HEK293 (cell line): ENCODE measurements around the gene PRPF8.

Experiments
- CTCF ChIA-PET: fragments of 350-600 bp; formaldehyde crosslinking; extraction: SDS; loops from one replicate; lab custom pipeline; 2021; ENCODE audit warnings: antibody characterized with exemption; lab: Yijun Ruan, JAX
- POLR2A ChIA-PET: fragments of 300-600 bp; formaldehyde crosslinking; extraction: SDS; loops from one replicate; lab custom pipeline; 2020; ENCODE audit warnings: antibody characterized with exemption, inconsistent platforms; lab: Yijun Ruan, JAX
- H3K27ac ChIP-seq: fragments of 200-500 bp; sonication (Bioruptor generic); 2 replicates; pipeline ENCODE4 v1.5.1; 2014; ENCODE audit warnings: low read depth, low read length, control low read depth, inconsistent platforms; ENCODE audit errors: extremely low read depth
- H3K36me3 ChIP-seq, 2 experiments: fragments of 200-500 bp in 1 of 2; sonication (Bioruptor generic) in 1 of 2; 1 replicate in 1 of 2; 2 replicates in 1 of 2; pipeline ENCODE4 v1.5.1; 2014 to 2017; ENCODE audit warnings: inconsistent platforms in 2 of 2, low read length in 2 of 2; ENCODE audit not compliant: control insufficient read depth in 2 of 2, insufficient read depth in 1 of 2
- H3K4me1 ChIP-seq: fragments of 200-500 bp; sonication (Bioruptor generic); 2 replicates; pipeline ENCODE4 v1.5.1; 2014; ENCODE audit warnings: mild to moderate bottlenecking, low read length, inconsistent platforms; ENCODE audit not compliant: control insufficient read depth, insufficient read depth
- H3K4me3 ChIP-seq: 2 replicates; pipeline ENCODE4 v1.5.1; 2011; ENCODE audit warnings: low read depth, mild to moderate bottlenecking, control low read depth, low read length, moderate library complexity
- H3K9me3 ChIP-seq: fragments of 200-500 bp; sonication (Bioruptor generic); 2 replicates; pipeline ENCODE4 v1.5.1; 2014; ENCODE audit warnings: low read depth, low read length, inconsistent platforms; ENCODE audit not compliant: control insufficient read depth, insufficient read depth
- ELK4 ChIP-seq: IDR thresholded peaks from 2 replicates; pipeline ENCODE4 v1.6.1; 2011; ENCODE audit warnings: mild to moderate bottlenecking, low read depth, low read length, borderline replicate concordance
- FEZF1 ChIP-seq: fragments of 450-650 bp; formaldehyde crosslinking; IDR thresholded peaks from 2 replicates; pipeline ENCODE4 v1.5.1; 2016; ENCODE audit warnings: missing biosample characterization, missing genetic modification characterization
- GLIS1 ChIP-seq: fragments of 450-650 bp; formaldehyde crosslinking; IDR thresholded peaks from 2 replicates; pipeline ENCODE4 v1.5.1; 2016; ENCODE audit warnings: missing biosample characterization, missing genetic modification characterization
- KLF10 ChIP-seq: fragments of 450-650 bp; IDR thresholded peaks from 2 replicates; pipeline ENCODE4 v1.5.1; 2018; ENCODE audit warnings: missing biosample characterization, mild to moderate bottlenecking, missing genetic modification characterization
- KLF8 ChIP-seq: fragments of 450-650 bp; formaldehyde crosslinking; IDR thresholded peaks from 2 replicates; pipeline ENCODE4 v1.5.1; 2016; ENCODE audit warnings: missing biosample characterization, missing genetic modification characterization
- KLF9 ChIP-seq: fragments of 450-650 bp; formaldehyde crosslinking; IDR thresholded peaks from 2 replicates; pipeline ENCODE4 v1.5.1; 2016; ENCODE audit warnings: missing biosample characterization, missing genetic modification characterization, low read depth
- OVOL3 ChIP-seq: fragments of 450-650 bp; formaldehyde crosslinking; IDR thresholded peaks from 2 replicates; pipeline ENCODE4 v1.5.1; 2016; ENCODE audit warnings: missing biosample characterization, missing genetic modification characterization
- REST ChIP-seq: fragments of 450-650 bp; formaldehyde crosslinking; IDR thresholded peaks from 2 replicates; pipeline ENCODE4 v1.5.1; 2016; ENCODE audit warnings: missing biosample characterization, missing genetic modification characterization
- SCRT1 ChIP-seq: fragments of 450-650 bp; formaldehyde crosslinking; IDR thresholded peaks from 2 replicates; pipeline ENCODE4 v1.5.1; 2016; ENCODE audit warnings: missing biosample characterization, missing genetic modification characterization, borderline replicate concordance
- WT1 ChIP-seq: fragments of 450-650 bp; formaldehyde crosslinking; IDR thresholded peaks from 2 replicates; pipeline ENCODE4 v1.5.1; 2016; ENCODE audit warnings: missing biosample characterization, missing genetic modification characterization
- ZBTB21 ChIP-seq: fragments of 450-650 bp; formaldehyde crosslinking; IDR thresholded peaks from 2 replicates; pipeline ENCODE4 v1.5.1; 2017; ENCODE audit warnings: missing biosample characterization, missing genetic modification characterization
- ZBTB7A ChIP-seq: fragments of 450-650 bp; formaldehyde crosslinking; IDR thresholded peaks from 2 replicates; pipeline ENCODE4 v1.5.1; 2016; ENCODE audit warnings: low read depth, missing biosample characterization, missing genetic modification characterization
- ZBTB8A ChIP-seq: fragments of 450-650 bp; formaldehyde crosslinking; IDR thresholded peaks from 2 replicates; pipeline ENCODE4 v1.5.1; 2016; ENCODE audit warnings: missing biosample characterization, missing genetic modification characterization
- ZEB2 ChIP-seq: fragments of 450-650 bp; formaldehyde crosslinking; IDR thresholded peaks from 2 replicates; pipeline ENCODE4 v1.5.1; 2016; ENCODE audit warnings: missing biosample characterization, missing genetic modification characterization
- ZFHX2 ChIP-seq: fragments of 450-650 bp; formaldehyde crosslinking; conservative IDR thresholded peaks from 2 replicates; pipeline ENCODE4 v1.5.1; 2016; ENCODE audit warnings: missing biosample characterization, missing genetic modification characterization
- ZNF10 ChIP-seq: fragments of 450-650 bp; formaldehyde crosslinking; IDR thresholded peaks from 2 replicates; pipeline ENCODE4 v1.5.1; 2017; ENCODE audit warnings: missing biosample characterization, missing genetic modification characterization
- ZNF121 ChIP-seq: fragments of 450-650 bp; formaldehyde crosslinking; IDR thresholded peaks from 2 replicates; pipeline ENCODE4 v1.5.1; 2016; ENCODE audit warnings: missing biosample characterization, missing genetic modification characterization
- ZNF174 ChIP-seq: fragments of 450-650 bp; formaldehyde crosslinking; IDR thresholded peaks from 2 replicates; pipeline ENCODE4 v1.5.0; 2017; ENCODE audit warnings: missing biosample characterization, mild to moderate bottlenecking, missing genetic modification characterization
- ZNF311 ChIP-seq: fragments of 450-650 bp; formaldehyde crosslinking; IDR thresholded peaks from 2 replicates; pipeline ENCODE4 v1.5.1; 2017; ENCODE audit warnings: missing biosample characterization, missing genetic modification characterization, borderline replicate concordance
- ZNF391 ChIP-seq: fragments of 450-650 bp; formaldehyde crosslinking; IDR thresholded peaks from 2 replicates; pipeline ENCODE4 v1.5.1; 2016; ENCODE audit warnings: low read depth, missing biosample characterization, missing genetic modification characterization, borderline replicate concordance
- ZSCAN30 ChIP-seq: fragments of 450-650 bp; IDR thresholded peaks from 2 replicates; pipeline ENCODE4 v1.5.1; 2018; ENCODE audit warnings: missing biosample characterization, mild to moderate bottlenecking, missing genetic modification characterization, moderate library complexity
- ZXDB ChIP-seq: fragments of 450-650 bp; formaldehyde crosslinking; IDR thresholded peaks from 2 replicates; pipeline ENCODE4 v1.5.1; 2016; ENCODE audit warnings: missing biosample characterization, missing genetic modification characterization
- TF ChIP-seq, protein P1 (sequence below): fragments of 450-650 bp; formaldehyde crosslinking; IDR thresholded peaks from 2 replicates; pipeline ENCODE4 v1.5.1; 2017; ENCODE audit warnings: missing biosample characterization, mild to moderate bottlenecking, missing genetic modification characterization, moderate library complexity
- TF ChIP-seq, protein P2 (sequence below): fragments of 450-650 bp; formaldehyde crosslinking; IDR thresholded peaks from 2 replicates; pipeline ENCODE4 v1.5.1; 2016; ENCODE audit warnings: missing biosample characterization, missing genetic modification characterization, borderline replicate concordance

The PRPF8 gene

DNA sequence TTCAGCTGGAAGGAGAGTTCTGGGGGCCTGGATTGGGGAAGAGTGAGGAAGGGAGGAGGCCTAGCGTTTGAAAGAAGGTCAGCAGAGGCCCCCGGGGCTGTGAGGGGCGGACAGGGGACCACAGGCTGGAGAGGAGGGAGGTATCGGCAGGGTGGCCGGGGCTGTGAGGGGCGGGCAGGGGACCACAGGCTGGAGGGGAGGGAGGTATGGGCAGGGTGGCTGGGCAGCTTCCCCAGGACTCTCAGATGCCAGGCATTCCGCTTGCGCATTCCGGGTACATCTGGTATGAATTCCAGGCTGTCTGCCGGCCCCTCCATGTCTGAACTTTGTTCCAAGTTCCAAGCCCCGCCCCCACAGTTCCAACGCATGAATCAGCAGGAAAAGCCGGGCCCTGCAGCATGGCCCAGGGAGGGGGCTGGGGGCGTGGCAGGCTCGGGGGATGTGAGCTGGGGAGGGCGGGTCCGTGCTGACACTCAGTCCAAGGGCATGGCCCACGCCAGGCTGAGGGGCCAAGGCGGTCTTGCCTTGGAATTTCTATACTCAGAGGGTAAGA is 29.8 kb upstream of the PRPF8 start (continued):
- TF ChIP-seq ZBTB21 (tag by site-specific recombination) (no peak), ZFHX2 (peak; percentile 39), ZNF391 (tag by site-specific recombination) (no peak), ZNF174 (tag by site-specific recombination) (no peak), ZNF311 (tag by site-specific recombination) (no peak), REST (tag by site-specific recombination) (no peak), ZXDB (tag by site-specific recombination) (peak; percentile 33; the same call in 1 of the 2 replicates), KLF9 (tag by site-specific recombination) (peak; percentile 96), FEZF1 (no peak), ELK4 (no peak), ZEB2 (tag by site-specific recombination) (no peak), ZNF121 (tag by site-specific recombination) (peak; percentile 97), SCRT1 (no peak), OVOL3 (tag by site-specific recombination) (no peak), ZBTB7A (tag by site-specific recombination) (peak; percentile 30; the same call in 1 of the 2 replicates), ZSCAN30 (tag by site-specific recombination) (no peak), ZNF10 (tag by site-specific recombination) (no peak), ZBTB8A (tag by site-specific recombination) (peak; percentile 67), KLF8 (tag by site-specific recombination) (peak; percentile 46; the same call in 1 of the 2 replicates), KLF10 (peak; percentile 98), WT1 (tag by site-specific recombination) (no peak)
- TF ChIP-seq, protein P1, sequence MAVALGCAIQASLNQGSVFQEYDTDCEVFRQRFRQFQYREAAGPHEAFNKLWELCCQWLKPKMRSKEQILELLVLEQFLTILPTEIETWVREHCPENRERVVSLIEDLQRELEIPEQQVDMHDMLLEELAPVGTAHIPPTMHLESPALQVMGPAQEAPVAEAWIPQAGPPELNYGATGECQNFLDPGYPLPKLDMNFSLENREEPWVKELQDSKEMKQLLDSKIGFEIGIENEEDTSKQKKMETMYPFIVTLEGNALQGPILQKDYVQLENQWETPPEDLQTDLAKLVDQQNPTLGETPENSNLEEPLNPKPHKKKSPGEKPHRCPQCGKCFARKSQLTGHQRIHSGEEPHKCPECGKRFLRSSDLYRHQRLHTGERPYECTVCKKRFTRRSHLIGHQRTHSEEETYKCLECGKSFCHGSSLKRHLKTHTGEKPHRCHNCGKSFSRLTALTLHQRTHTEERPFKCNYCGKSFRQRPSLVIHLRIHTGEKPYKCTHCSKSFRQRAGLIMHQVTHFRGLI (tag by site-specific recombination) = peak; percentile 59
- TF ChIP-seq, all 188 proteins: peak for 24

DNA sequence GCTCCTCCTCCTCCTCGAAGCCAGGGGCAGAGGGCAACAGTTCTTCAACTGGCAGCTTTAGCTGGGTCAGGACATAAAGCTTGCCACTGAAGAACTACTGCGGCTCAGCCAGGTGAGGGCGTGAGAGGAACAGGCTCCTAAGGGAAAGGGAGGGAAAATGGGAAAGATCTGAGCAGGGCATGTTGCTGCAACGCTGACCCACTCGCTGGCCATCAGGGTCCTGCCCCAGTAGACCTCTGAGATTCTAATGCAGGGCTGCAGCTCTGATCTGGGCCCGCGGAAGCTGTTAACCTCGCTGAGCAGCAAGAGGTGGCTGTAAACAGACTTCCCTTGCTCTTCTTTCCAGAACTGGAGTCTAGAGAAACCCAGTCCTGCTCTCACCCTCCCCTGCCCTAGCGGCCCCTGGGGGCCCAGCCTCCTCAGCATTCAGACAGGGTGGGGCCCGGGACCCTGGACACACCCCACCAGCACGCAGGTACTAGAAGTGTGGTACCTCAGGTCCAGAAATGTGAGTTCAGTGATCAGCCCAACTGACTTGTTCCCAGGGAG is 29.3 kb upstream of the PRPF8 start:
- peak overlapping the region; percentile 80; the same call in 1 of the 2 replicates for H3K27ac ChIP-seq
- H3K4me3 ChIP-seq = peak overlapping the region; percentile 86
- peaks cover 18% of the 10 kb centered on the region for H3K4me1 ChIP-seq
- ChIA-PET POLR2A (interaction anchor here (0.6 to 4.6 kb wide), 10 partner anchors 10 to 577 kb away, joined by 3 to 45 read pairs (median 4); partner anchors contain the start of genes PRPF8, RPA1, SMYD4 and WDR81), CTCF (interaction anchor here (0.6 to 5.1 kb wide), 26 partner anchors 9 to 531 kb away, joined by 3 to 44 read pairs (median 4); partner anchors contain the start of genes OVCA2, PRPF8, RILP and WDR81)
- no peaks in the 10 kb centered on the region for H3K9me3 ChIP-seq
- peaks cover 0 to 23% of the 10 kb centered on the region in 2 experiments; a peak in 1 of 3 replicates for H3K36me3 ChIP-seq
- TF ChIP-seq GLIS1 (tag by site-specific recombination) = peak; percentile 12; the same call in 1 of the 2 replicates
- TF ChIP-seq, protein P2, sequence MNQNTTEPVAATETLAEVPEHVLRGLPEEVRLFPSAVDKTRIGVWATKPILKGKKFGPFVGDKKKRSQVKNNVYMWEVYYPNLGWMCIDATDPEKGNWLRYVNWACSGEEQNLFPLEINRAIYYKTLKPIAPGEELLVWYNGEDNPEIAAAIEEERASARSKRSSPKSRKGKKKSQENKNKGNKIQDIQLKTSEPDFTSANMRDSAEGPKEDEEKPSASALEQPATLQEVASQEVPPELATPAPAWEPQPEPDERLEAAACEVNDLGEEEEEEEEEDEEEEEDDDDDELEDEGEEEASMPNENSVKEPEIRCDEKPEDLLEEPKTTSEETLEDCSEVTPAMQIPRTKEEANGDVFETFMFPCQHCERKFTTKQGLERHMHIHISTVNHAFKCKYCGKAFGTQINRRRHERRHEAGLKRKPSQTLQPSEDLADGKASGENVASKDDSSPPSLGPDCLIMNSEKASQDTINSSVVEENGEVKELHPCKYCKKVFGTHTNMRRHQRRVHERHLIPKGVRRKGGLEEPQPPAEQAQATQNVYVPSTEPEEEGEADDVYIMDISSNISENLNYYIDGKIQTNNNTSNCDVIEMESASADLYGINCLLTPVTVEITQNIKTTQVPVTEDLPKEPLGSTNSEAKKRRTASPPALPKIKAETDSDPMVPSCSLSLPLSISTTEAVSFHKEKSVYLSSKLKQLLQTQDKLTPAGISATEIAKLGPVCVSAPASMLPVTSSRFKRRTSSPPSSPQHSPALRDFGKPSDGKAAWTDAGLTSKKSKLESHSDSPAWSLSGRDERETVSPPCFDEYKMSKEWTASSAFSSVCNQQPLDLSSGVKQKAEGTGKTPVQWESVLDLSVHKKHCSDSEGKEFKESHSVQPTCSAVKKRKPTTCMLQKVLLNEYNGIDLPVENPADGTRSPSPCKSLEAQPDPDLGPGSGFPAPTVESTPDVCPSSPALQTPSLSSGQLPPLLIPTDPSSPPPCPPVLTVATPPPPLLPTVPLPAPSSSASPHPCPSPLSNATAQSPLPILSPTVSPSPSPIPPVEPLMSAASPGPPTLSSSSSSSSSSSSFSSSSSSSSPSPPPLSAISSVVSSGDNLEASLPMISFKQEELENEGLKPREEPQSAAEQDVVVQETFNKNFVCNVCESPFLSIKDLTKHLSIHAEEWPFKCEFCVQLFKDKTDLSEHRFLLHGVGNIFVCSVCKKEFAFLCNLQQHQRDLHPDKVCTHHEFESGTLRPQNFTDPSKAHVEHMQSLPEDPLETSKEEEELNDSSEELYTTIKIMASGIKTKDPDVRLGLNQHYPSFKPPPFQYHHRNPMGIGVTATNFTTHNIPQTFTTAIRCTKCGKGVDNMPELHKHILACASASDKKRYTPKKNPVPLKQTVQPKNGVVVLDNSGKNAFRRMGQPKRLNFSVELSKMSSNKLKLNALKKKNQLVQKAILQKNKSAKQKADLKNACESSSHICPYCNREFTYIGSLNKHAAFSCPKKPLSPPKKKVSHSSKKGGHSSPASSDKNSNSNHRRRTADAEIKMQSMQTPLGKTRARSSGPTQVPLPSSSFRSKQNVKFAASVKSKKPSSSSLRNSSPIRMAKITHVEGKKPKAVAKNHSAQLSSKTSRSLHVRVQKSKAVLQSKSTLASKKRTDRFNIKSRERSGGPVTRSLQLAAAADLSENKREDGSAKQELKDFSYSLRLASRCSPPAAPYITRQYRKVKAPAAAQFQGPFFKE (tag by site-specific recombination) = no peak
